ENCODE data around the gene CREM.

CREM gene

GRCh38 chr10:35172574-35172973, 45.9 kb downstream of the CREM start:
- Histone ChIP-seq H3K79me2 (ENCODE audit: low read length) (no peaks in the 10 kb centered on the region), H3K4me2 (ENCODE audit: low read length) (no peak overlapping the region), H2AFZ (ENCODE audit: low read depth, low read length) (no peak overlapping the region), H4K20me1 (ENCODE audit: insufficient read depth, low read length) (no peaks in the 10 kb centered on the region), H3K9me3 (ENCODE audit: insufficient read depth, low read length) (no peaks in the 10 kb centered on the region), H3K27ac (ENCODE audit: low read length) (no peak overlapping the region), H3K4me3 (ENCODE audit: low read length) (no peak overlapping the region), H3K9ac (ENCODE audit: low read length) (no peak overlapping the region), H3K36me3 (replicated peaks; ENCODE audit: low read depth, low read length) (no peaks in the 10 kb centered on the region), H3K27me3 (ENCODE audit: low read depth, low read length) (no peaks in the 10 kb centered on the region), H3K4me1 (ENCODE audit: low read length) (no peaks in the 10 kb centered on the region)
- TF ChIP-seq EZH2phosphoT487 (IDR thresholded peaks at IDR 0.05; ENCODE audit: low read depth) (no peak), CTCF (IDR thresholded peaks at IDR 0.05; ENCODE audit: low read depth, low read length) (no peak)

- Histone ChIP-seq H3K4me2 (ENCODE audit: low read length) (no peak overlapping the region), H3K27me3 (ENCODE audit: low read depth, low read length) (no peaks in the 10 kb centered on the region), H2AFZ (ENCODE audit: low read depth, low read length) (no peak overlapping the region), H3K27ac (ENCODE audit: low read length) (no peak overlapping the region), H3K9ac (ENCODE audit: low read length) (no peak overlapping the region), H3K79me2 (ENCODE audit: low read length) (no peaks in the 10 kb centered on the region), H3K9me3 (ENCODE audit: insufficient read depth, low read length) (no peaks in the 10 kb centered on the region), H3K4me1 (ENCODE audit: low read length) (no peaks in the 10 kb centered on the region), H3K36me3 (replicated peaks; ENCODE audit: low read depth, low read length) (no peaks in the 10 kb centered on the region), H3K4me3 (ENCODE audit: low read length) (no peak overlapping the region), H4K20me1 (ENCODE audit: insufficient read depth, low read length) (no peaks in the 10 kb centered on the region)
- TF ChIP-seq CTCF (IDR thresholded peaks at IDR 0.05; ENCODE audit: low read depth, low read length) (no peak), EZH2phosphoT487 (IDR thresholded peaks at IDR 0.05; ENCODE audit: low read depth) (no peak)
Measured at GRCh38 chr10:35178331-35178730, 51.7 kb downstream of the CREM start.

GRCh38 chr10:35182631-35183510, 56.2 kb downstream of the CREM start:
- H3K27me3 ChIP-seq (ENCODE audit: low read depth, low read length), result no peaks in the 10 kb centered on the region
- peaks cover 24% of the 10 kb centered on the region for H3K4me1 ChIP-seq (ENCODE audit: low read length)
- H3K4me2 ChIP-seq (ENCODE audit: low read length), result no peak overlapping the region
- H3K9me3 ChIP-seq (ENCODE audit: insufficient read depth, low read length), result no peaks in the 10 kb centered on the region
- H4K20me1 ChIP-seq (ENCODE audit: insufficient read depth, low read length), result no peaks in the 10 kb centered on the region
- TF ChIP-seq CTCF (IDR thresholded peaks at IDR 0.05; ENCODE audit: low read depth, low read length) (no peak), EZH2phosphoT487 (IDR thresholded peaks at IDR 0.05; ENCODE audit: low read depth) (no peak)
- H3K9ac ChIP-seq (ENCODE audit: low read length), result no peak overlapping the region
- H3K4me3 ChIP-seq (ENCODE audit: low read length), result no peak overlapping the region
- no peaks in the 10 kb centered on the region for H3K79me2 ChIP-seq (ENCODE audit: low read length)
- no peak overlapping the region for H2AFZ ChIP-seq (ENCODE audit: low read depth, low read length)
- H3K36me3 ChIP-seq (replicated peaks; ENCODE audit: low read depth, low read length), result no peaks in the 10 kb centered on the region
- no peak overlapping the region for H3K27ac ChIP-seq (ENCODE audit: low read length)

GRCh38 chr10:35184527-35185171, 58.0 kb downstream of the CREM start:
- Histone ChIP-seq H2AFZ (ENCODE audit: low read depth, low read length) (no peak overlapping the region), H3K9ac (ENCODE audit: low read length) (peak overlapping the region; percentile 32; the same call in 1 of the 2 replicates), H3K36me3 (replicated peaks; ENCODE audit: low read depth, low read length) (no peaks in the 10 kb centered on the region), H3K4me3 (ENCODE audit: low read length) (peak overlapping the region; percentile 52), H3K27ac (ENCODE audit: low read length) (peak overlapping the region; percentile 69), H3K79me2 (ENCODE audit: low read length) (no peaks in the 10 kb centered on the region), H3K4me2 (ENCODE audit: low read length) (peak overlapping the region; percentile 70), H4K20me1 (ENCODE audit: insufficient read depth, low read length) (no peaks in the 10 kb centered on the region), H3K4me1 (ENCODE audit: low read length) (peaks cover 24% of the 10 kb centered on the region), H3K27me3 (ENCODE audit: low read depth, low read length) (no peaks in the 10 kb centered on the region), H3K9me3 (ENCODE audit: insufficient read depth, low read length) (no peaks in the 10 kb centered on the region)
- TF ChIP-seq CTCF (IDR thresholded peaks at IDR 0.05; ENCODE audit: low read depth, low read length) (no peak), EZH2phosphoT487 (IDR thresholded peaks at IDR 0.05; ENCODE audit: low read depth) (no peak)

Data from OCI-LY3 (cell line).